HL-60 (cell line): ENCODE data around the gene UBALD1.

Experiments used
- DNase-seq, 2 experiments: peaks; one replicate each; pipeline ENCODE4 v3.0.0-alpha.2; 2010 to 2020; ENCODE audit warnings: low read depth in 1 of 2, low spot score in 1 of 2
- H3K27ac ChIP-seq: fragments of 250-450 bp; sonication (Bioruptor Pico); replicated peaks from 2 replicates; pipeline ENCODE4 v1.5.1; 2020; ENCODE audit warnings: mild to moderate bottlenecking, moderate library complexity
- H3K27me3 ChIP-seq: fragments of 250-450 bp; sonication (Bioruptor Pico); 2 replicates; pipeline ENCODE4 v1.5.1; 2021; ENCODE audit warnings: mild to moderate bottlenecking, moderate library complexity; ENCODE audit not compliant: insufficient read depth, poor library complexity, severe bottlenecking
- H3K4me3 ChIP-seq: replicated peaks from 2 replicates; pipeline ENCODE4 v1.5.1; 2011; ENCODE audit warnings: mild to moderate bottlenecking, control low read depth, low read length; ENCODE audit not compliant: insufficient read depth
- CTCF ChIP-seq: IDR thresholded peaks from one replicate; pipeline ENCODE4 v1.5.1; 2011; ENCODE audit warnings: low read length, control low read depth, inconsistent platforms; ENCODE audit not compliant: insufficient read depth
- GABPA ChIP-seq: IDR thresholded peaks from 2 replicates; pipeline ENCODE4 v1.6.1; 2012; ENCODE audit warnings: low read depth
- POLR2AphosphoS5 ChIP-seq: IDR thresholded peaks from 2 replicates; pipeline ENCODE4 v1.6.1; 2012; ENCODE audit warnings: low read depth
- REST ChIP-seq: IDR thresholded peaks from 2 replicates; pipeline ENCODE4 v1.6.1; 2012; ENCODE audit warnings: low read depth; ENCODE audit not compliant: insufficient replicate concordance
- SPI1 ChIP-seq: IDR thresholded peaks from 2 replicates; pipeline ENCODE4 v1.6.1; 2012; ENCODE audit warnings: low read depth, mild to moderate bottlenecking, borderline replicate concordance
- long read RNA-seq: library from polyadenylated mRNA; unstranded; transcript quantifications from one replicate; pipeline ENCODE4 v2.0.0, GENCODE V29; 2020

Gene UBALD1
- long read RNA-seq, transcript UBALD1-201 (3 exons, 1,413 nt): major isoform, 6 of 8 reads
- long read RNA-seq, partial matches to known transcripts: 0 of 8 reads
- long read RNA-seq, other reads (novel, unspliced or antisense): 2 of 8 reads

- no peak for TF ChIP-seq CTCF
- peak; percentile 30; the same call in 1 of the 2 replicates for TF ChIP-seq GABPA
- no peak for TF ChIP-seq SPI1
- peak; percentile 60; the same call in 1 of the 2 replicates for TF ChIP-seq POLR2AphosphoS5
- no peak for TF ChIP-seq REST
- peak within 1 kb of the TSS; percentile 88 for H3K27ac ChIP-seq
- peak within 1 kb of the TSS; percentile 95 for H3K4me3 ChIP-seq
- H3K27me3 ChIP-seq: no peaks in the 10 kb centered on the region
- DNase-seq: peak; percentile 85
Observed at GRCh38 chr16:4614571-4615383, at the start of gene UBALD1. Gene UBALD1, minus strand, starts transcription at chr16:4614888. Its CDS starts 91 bp downstream, at chr16:4614797.

- DNase-seq: peak; percentile 95 to 98
- Histone ChIP-seq H3K4me3 (no peak overlapping the region; the same call in 1 of the 2 replicates), H3K27me3 (no peaks in the 10 kb centered on the region), H3K27ac (peak overlapping the region; percentile 95)
- TF ChIP-seq SPI1: peak; percentile 94
- peak; percentile 83 for TF ChIP-seq POLR2AphosphoS5
- no peak for TF ChIP-seq REST
Observed at GRCh38 chr16:4663777-4664465, 49.2 kb upstream of the UBALD1 start.

- Histone ChIP-seq H3K27ac (peak overlapping the region; percentile 95), H3K4me3 (no peak overlapping the region), H3K27me3 (no peaks in the 10 kb centered on the region)
- DNase-seq: no peak
- no peak for TF ChIP-seq SPI1
- TF ChIP-seq CTCF: no peak
- no peak for TF ChIP-seq REST
- TF ChIP-seq POLR2AphosphoS5: no peak
- TF ChIP-seq GABPA: no peak
Observed at GRCh38 chr16:4663465-4663776, 48.7 kb upstream of the UBALD1 start.
